Measurements from ENCODE around the gene TANGO2. TPM values are rescaled to one million over a fixed set of nuclear protein-coding genes. Genes with fewer than 3 reads are reported as not detected.

TANGO2 gene
- total RNA-seq, 1 donor from 2014 or later: 10.0 TPM

- TF ChIP-seq EZH2phosphoT487 (IDR thresholded peaks at IDR 0.05) (no peak), CTCF (IDR thresholded peaks at IDR 0.05) (peak; percentile 86)
- Histone ChIP-seq H3K9ac (no peak overlapping the region), H3K27me3 (peaks cover 46% of the 10 kb centered on the region), H3K4me2 (no peak overlapping the region), H3K36me3 (no peaks in the 10 kb centered on the region), H3F3A (ENCODE audit: low read depth) (peaks cover 8% of the 10 kb centered on the region), H3K27ac (no peak overlapping the region), H3K9me3 (ENCODE audit: low read depth) (no peaks in the 10 kb centered on the region), H3K4me1 (peaks cover 5% of the 10 kb centered on the region), H2AFZ (replicated peaks) (peak overlapping the region; percentile 70), H4K20me1 (ENCODE audit: low read depth) (peaks cover 20% of the 10 kb centered on the region), H3K79me2 (ENCODE audit: low read depth) (no peaks in the 10 kb centered on the region), H3K4me3 (no peak overlapping the region)
- H3K9me3 Mint-ChIP-seq: no peaks in the 10 kb centered on the region
- peaks cover 12% of the 10 kb centered on the region for H3K4me1 Mint-ChIP-seq
- H3K27me3 Mint-ChIP-seq (ENCODE audit: insufficient read depth, low read depth): peaks cover 18% of the 10 kb centered on the region
- H3K4me3 Mint-ChIP-seq: no peak overlapping the region
- peak; percentile 92 for DNase-seq (ENCODE audit: low spot score)
- H3K27ac Mint-ChIP-seq: no peak overlapping the region
- H3K36me3 Mint-ChIP-seq: no peaks in the 10 kb centered on the region
Observed at GRCh38 chr22:20013382-20013871, 7.5 kb upstream of the TANGO2 start.

GRCh38 chr22:20014526-20015186, 6.3 kb upstream of the TANGO2 start:
- Histone ChIP-seq H2AFZ (replicated peaks) (no peak overlapping the region), H3K27ac (no peak overlapping the region), H3F3A (ENCODE audit: low read depth) (peaks cover 8% of the 10 kb centered on the region), H3K9me3 (ENCODE audit: low read depth) (no peaks in the 10 kb centered on the region), H3K27me3 (peaks cover 59% of the 10 kb centered on the region), H3K9ac (no peak overlapping the region), H3K4me3 (no peak overlapping the region), H3K36me3 (no peaks in the 10 kb centered on the region), H3K4me2 (no peak overlapping the region), H4K20me1 (ENCODE audit: low read depth) (peaks cover 20% of the 10 kb centered on the region), H3K79me2 (ENCODE audit: low read depth) (no peaks in the 10 kb centered on the region), H3K4me1 (peaks cover 5% of the 10 kb centered on the region)
- Mint-ChIP-seq H3K4me3 (peak overlapping the region; percentile 81), H3K27ac (no peak overlapping the region), H3K27me3 (ENCODE audit: insufficient read depth, low read depth) (peaks cover 22% of the 10 kb centered on the region), H3K9me3 (no peaks in the 10 kb centered on the region), H3K4me1 (peaks cover 12% of the 10 kb centered on the region), H3K36me3 (no peaks in the 10 kb centered on the region)
- TF ChIP-seq CTCF (IDR thresholded peaks at IDR 0.05) (no peak), EZH2phosphoT487 (IDR thresholded peaks at IDR 0.05) (no peak), EZH2 (IDR thresholded peaks at IDR 0.05) (no peak)
- no peak for DNase-seq (ENCODE audit: low spot score)

GRCh38 chr22:20015187-20015625, 5.7 kb upstream of the TANGO2 start:
- Mint-ChIP-seq H3K27me3 (ENCODE audit: insufficient read depth, low read depth) (peaks cover 26% of the 10 kb centered on the region), H3K36me3 (no peaks in the 10 kb centered on the region), H3K9me3 (no peaks in the 10 kb centered on the region), H3K4me1 (peaks cover 12% of the 10 kb centered on the region), H3K27ac (no peak overlapping the region), H3K4me3 (peak overlapping the region; percentile 81)
- Histone ChIP-seq H3K4me3 (no peak overlapping the region), H2AFZ (replicated peaks) (no peak overlapping the region), H3K79me2 (ENCODE audit: low read depth) (no peaks in the 10 kb centered on the region), H3K27ac (no peak overlapping the region), H3K4me2 (no peak overlapping the region), H3K9ac (no peak overlapping the region), H3K9me3 (ENCODE audit: low read depth) (no peaks in the 10 kb centered on the region), H3K36me3 (no peaks in the 10 kb centered on the region), H3F3A (ENCODE audit: low read depth) (peaks cover 8% of the 10 kb centered on the region), H4K20me1 (ENCODE audit: low read depth) (peaks cover 20% of the 10 kb centered on the region), H3K4me1 (peaks cover 5% of the 10 kb centered on the region), H3K27me3 (peaks cover 64% of the 10 kb centered on the region)
- no peak for DNase-seq (ENCODE audit: low spot score)
- TF ChIP-seq EZH2phosphoT487 (IDR thresholded peaks at IDR 0.05): no peak
- no peak for TF ChIP-seq EZH2 (IDR thresholded peaks at IDR 0.05)
- no peak for TF ChIP-seq CTCF (IDR thresholded peaks at IDR 0.05)
